GM19324 (cell line): ENCODE measurements around the gene PEX5L.
A peak's percentile ranks its signal among the peaks of the same experiment; 100 is the strongest.

ENCODE experiments used
- ATAC-seq: cut with Tn5 transposase; IDR thresholded peaks from one replicate; pipeline ENCODE4 v1.9.1; 2021; ENCODE audit warnings: mild to moderate bottlenecking, moderate library complexity; ENCODE audit not compliant: unreplicated experiment, low FRiP score

PEX5L gene

DNA sequence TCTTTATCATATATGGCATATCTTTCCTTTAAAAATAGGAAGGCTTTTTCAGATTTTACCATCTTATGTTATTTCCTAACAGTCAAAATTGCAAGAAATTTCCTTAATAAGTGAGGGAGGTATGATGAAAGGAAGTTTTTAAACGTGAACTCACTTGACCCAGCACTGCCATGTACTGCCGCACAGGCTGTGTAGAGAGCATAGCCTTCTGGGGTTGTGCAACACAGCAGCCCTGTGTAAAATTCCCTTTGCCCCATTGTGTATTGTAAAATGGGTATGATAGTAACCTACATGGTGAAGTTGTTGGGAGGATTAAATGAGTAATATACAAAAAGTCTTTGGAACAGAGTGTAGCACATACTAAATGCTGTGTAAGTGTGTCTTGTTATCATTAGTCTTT is 78.6 kb downstream of the PEX5L start:
- ATAC-seq, result no peak

DNA sequence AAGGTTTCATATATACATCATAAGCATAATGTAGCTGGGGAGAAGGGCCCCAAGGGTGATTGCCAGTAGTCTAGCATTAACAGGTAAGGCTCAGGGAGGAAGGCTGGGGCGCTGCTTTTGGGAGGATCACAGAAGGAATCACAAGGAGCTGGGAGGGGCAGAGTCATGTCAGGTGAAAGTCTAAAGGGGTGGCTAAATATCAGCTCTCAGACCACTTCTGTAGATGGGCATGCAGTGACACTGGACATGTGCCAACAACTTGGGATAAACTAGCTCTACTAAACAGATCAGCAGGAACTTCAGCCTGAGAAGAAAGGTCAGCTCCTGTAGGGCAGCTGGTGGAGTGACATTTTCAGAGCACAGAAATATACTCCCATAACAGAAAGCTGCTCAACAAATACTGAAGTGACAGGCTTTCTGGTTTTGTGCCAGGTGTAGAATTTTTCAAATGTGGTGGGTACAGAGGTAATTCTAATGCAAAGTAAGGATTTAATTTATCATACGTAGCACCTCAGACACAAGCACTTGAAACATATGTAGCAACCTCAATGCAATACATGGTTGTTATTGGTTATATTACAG is 79.4 kb downstream of the PEX5L start:
- ATAC-seq, result peak; percentile 23

DNA sequence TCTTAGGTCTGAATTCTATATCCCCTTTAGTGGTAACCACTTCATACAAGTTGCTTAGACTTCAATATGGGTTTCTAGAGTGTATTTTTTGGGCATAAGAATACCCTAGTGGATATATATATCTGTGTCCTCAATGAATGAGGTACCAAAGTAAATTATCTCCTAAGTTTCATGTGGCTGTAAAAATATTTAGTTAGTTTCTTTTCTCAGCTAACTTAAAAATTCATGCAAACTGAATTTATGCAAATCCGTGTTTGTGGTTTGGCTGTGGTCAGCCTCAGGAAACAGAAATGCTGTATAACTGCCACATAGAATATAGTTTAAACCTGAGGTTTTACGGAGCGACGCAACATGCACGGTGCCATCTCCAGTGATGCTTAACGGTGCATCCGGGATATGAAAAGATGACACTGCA is 80.3 kb downstream of the PEX5L start:
- ATAC-seq, result peak; percentile 95

DNA sequence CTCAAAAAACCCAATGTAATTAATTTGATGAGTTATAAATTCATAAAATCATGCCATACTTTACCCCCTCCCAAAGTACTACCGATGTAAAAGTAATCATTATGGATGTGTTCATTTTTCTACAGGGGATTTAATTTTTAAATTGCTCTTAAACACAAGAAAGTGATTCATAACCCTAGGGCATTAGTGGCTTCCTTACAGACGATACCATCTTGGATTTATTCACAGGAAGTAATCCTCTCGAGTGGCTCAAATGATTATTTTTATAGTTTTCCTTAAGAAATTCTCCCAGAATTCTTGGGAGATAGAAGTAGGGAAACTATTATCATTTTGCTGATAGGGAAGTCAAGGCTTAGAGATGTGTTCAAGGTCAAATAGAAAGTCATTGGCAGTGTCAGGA is 80.9 kb downstream of the PEX5L start:
- ATAC-seq, result no peak

GRCh38 chr3:179955286-179955685 is 81.5 kb downstream of the PEX5L start:
- ATAC-seq, result no peak

- ATAC-seq, result no peak
Observed at GRCh38 chr3:179953993-179954870, 82.5 kb downstream of the PEX5L start.

DNA sequence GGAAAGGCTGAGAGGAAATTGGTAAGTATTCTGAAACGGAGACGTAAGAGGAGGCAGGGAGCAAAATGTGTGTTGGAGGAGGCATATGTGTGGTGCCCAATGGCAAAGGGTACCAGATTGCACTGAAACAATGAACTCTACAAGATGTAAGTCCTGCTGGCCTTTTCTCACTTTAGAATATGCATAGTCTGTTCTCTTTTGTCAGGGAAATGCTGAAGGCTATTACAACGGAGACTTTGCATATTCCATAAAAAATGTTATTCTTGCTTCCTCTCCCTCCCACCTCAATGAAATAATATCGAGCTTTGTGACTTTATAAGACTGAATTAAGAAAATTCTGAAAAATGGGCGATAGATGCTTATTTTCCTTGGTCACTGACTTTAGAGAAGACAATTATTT is 85.9 kb downstream of the PEX5L start:
- no peak for ATAC-seq

GRCh38 chr3:179949869-179950268 is 86.9 kb downstream of the PEX5L start:
- peak; percentile 32 for ATAC-seq

DNA sequence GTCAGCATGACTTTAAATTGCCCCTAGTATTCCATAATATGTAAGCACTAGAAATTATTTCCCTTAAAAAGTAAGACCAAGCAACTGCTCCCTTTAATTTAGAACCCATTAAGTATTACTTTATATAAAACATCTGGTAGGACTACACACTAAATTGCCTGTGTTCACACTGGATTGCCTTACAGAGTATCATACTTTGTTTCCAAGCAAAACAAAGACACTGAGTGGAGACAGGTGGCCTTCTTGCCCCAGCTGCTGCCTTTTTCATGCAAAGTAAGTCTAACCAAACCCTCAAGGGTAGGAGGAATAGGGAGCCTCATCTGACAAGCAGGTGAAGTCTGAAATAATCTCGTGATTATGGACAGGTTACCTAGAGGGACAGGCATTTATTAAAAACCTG is 87.3 kb downstream of the PEX5L start:
- peak; percentile 97 for ATAC-seq

DNA sequence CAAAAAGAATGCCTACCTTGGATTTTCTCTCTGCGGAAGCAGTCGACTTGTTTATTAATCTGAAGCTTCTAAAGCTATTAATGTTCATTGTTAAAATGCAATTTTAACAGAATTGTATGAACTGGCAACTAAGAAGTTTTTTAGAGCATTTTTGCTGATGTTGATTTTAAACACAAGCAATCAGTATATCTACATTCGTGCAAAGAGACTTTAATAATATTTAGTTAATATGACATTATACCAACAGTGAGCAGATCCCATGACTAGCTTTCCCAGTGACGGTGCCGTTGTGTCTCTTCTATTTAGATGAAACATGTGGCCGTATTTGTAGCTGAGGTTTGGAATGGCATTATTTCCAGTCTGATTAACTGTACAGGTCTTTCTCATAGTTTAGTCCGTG is 88.0 kb downstream of the PEX5L start:
- no peak for ATAC-seq

DNA sequence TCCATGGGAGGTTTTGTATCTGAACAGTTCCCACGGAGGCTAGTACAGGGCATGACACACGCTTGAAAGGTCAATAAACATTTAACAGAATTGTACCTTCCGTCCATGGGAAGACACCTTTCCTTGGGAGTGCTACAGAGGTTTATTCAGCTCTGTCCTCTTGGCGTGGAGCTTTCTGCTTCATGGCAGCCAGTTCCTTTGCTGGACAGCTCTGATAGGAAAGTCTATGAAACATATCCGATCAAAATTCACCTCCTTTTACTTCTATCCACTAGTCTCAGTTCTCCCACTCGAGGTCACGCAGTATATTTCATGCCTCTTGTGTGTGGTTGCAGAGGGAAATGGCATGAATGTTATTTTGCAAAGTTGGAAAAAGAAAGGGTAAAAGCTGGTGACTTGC is 91.2 kb downstream of the PEX5L start:
- no peak for ATAC-seq

GRCh38 chr3:179943117-179943880 is 93.4 kb downstream of the PEX5L start:
- ATAC-seq, result no peak

- no peak for ATAC-seq
Observed at GRCh38 chr3:179942553-179943075, 94.1 kb downstream of the PEX5L start.

- no peak for ATAC-seq
Observed at GRCh38 chr3:179935710-179936109, 101.0 kb downstream of the PEX5L start.

DNA sequence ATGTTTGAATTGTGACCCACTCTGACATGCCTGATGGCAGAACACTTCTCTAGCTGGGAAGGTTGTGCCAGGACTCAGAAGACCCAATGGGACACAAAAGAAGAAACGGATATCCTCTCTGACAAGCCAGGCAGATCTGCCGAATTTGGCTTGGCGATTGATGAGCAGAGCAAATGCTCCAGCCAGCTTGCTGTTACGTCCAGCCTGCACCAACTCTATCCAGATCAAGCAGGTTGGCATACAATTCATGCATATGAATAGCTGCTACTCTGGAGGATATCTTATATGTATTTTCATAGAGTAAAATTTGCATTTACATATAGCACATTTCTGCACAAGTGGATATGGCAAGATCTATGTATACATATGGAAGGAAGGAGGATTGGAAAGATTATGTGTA is 102.8 kb downstream of the PEX5L start:
- ATAC-seq, result no peak

DNA sequence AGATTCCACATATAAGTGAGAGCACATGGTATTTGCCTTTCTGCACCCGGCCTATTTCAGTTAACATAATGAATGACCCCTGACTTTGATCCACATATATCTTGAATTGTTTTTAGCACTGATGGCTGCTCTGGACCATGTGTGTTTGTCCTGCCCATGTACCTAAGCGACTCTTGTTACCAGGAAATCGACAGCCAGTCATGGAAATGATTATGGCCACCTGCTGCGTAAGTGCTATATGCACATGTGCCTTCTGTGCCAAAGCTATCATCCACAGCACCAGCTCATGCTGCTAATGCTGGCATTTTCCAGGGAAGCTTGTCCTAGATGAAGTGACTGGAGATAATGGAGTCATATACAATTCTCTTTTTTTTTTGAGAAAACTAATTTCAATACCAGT is 103.7 kb downstream of the PEX5L start:
- ATAC-seq, result no peak

DNA sequence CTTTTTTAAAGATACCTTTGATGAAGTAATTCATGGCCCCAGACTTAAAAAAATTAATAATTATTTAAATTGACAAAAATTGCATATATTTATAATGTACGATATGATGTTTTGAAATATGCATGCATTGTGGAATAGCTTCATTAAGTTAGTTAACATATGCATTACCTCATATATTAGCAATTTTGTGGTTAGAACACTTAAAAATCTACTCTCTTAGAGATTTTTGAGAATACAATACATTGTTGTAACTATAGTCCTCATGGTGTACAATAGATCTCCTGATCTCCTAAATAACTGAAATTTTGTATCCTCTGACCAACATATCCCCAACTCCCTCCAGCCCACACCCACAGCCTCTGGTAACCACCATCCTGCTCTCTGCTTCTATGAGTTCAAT is 104.1 kb downstream of the PEX5L start:
- ATAC-seq, result no peak

DNA sequence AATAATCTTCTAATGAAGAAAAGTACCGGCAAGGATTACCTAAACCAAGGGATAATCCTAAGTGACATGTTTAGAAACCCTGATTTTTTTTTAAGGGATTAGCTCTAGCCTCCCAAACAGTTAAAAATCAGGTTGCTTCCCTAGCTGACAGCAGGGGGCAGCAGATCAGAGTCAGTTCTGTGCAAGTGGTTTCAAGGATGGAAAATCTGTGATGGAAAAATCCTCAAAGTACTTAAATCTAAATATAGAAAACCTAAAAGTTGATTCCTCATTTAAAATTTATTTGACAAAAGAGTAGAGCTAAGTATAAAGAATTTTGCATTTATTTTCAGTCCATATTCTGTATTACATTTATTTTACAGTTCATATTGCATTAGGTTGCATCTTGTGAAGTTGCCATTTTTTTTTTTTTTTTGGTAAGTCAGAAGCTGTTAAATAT is 107.6 kb downstream of the PEX5L start:
- ATAC-seq, result no peak

- ATAC-seq, result no peak
Observed at GRCh38 chr3:179927191-179927590, 109.5 kb downstream of the PEX5L start.

GRCh38 chr3:179921951-179922350 is 114.8 kb downstream of the PEX5L start:
- no peak for ATAC-seq

DNA sequence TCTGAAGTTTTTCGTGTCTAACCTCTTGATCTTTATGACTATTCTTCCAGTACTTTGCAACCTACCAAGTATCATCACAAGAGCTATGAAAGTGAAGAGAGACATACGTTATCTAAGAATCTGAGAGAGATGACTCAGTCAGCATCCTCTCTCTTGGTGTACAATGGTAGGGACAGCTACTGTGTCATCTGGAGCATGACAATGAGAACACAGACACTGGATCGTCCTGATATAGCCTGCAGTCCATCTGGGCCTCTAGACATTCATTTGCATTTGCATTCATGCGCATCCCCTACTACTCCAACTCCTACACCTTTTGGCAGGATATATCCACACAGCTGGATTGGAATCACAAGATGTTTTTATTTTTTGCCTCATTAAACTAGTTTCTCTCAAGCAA is 115.2 kb downstream of the PEX5L start:
- ATAC-seq, result no peak
